Heart left ventricle (tissue), 13 donors: Measurements from ENCODE around the gene TMEM150A.
"Not testable (repeated sequence)": the region's sequence is repeated elsewhere in the genome, so short reads cannot be mapped to it uniquely, and the experiment has no call there.

Source experiments
- CTCF ChIP-seq, 12 donors: fragments of 200-600 bp; sonication (generic) in 4 of 12; IDR thresholded peaks; one replicate each; pipeline versions ENCODE4 v1.5.0 to v1.8.0; 2018 to 2022; ENCODE audit warnings: antibody characterized with exemption in 12 of 12, mild to moderate bottlenecking in 5 of 12
- POLR2A ChIP-seq, 2 donors: fragments of 450-650 bp; IDR thresholded peaks; one replicate each; pipeline ENCODE4 v1.6.1; 2017; ENCODE audit warnings: antibody characterized with exemption in 2 of 2, mild to moderate bottlenecking in 2 of 2, moderate library complexity in 2 of 2
- donor health status: ischemic (EF 13 %, LVEDD 7.1; RV severe dilation, severe dysfunction).
- donor health status: DM: no; HTN: yes; CAD: no.
- donor health status: DM: no; HTN: no; CAD: no.
- donor health status: ischemic (EF 25% LVEDD 6.9; RV normal size, moderate dysfunction).
- donor health status: ischemic (EF 25% LVEDD 5.7; RV mildly dilated, moderate dysfunction).
- donor health status: ischemic (EF 35%, LVEDD 5.7; RV mildly dilated, moderate dysfunction).
- donor health status: nonischemic (EF 11% LVEDD 7.7; RV severe dilation, severe dysfunction).
- donor health status: DM: yes; HTN: yes; CAD: no.
- donor health status: PGD.
- donor health status: ischemic (EF 29% LVEDD 5.4; RV normal size, mild dysfunction).
- donor health status: nonischemic (EF 23%, LVEDD 6.1; RV moderate dilation, normal function).

DNA sequence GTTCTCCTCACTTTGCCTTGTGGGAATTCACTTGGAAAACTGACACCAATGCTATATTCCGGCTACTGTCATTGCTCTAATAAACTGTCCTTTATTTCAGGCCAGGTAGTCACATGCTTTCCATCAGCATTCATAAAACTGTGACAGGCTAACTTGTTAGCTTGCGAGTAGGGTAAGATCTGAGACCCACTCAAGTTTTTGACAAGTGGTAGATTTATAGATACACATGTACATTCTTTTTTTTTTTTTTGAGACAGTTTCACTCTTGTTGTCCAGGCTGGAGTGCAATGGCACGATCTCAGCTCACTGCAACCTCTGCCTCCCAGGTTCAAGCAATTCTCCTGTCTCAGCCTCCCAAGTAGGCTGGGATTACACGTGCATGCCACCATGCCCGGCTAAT, 15.2 kb upstream of the TMEM150A start:
- TF ChIP-seq CTCF, POLR2A (IDR thresholded peaks at IDR 0.05): not testable (repeated sequence)
